GM21360 (cell line): Measurements from ENCODE around the gene SPDYE6.
A peak's percentile ranks its signal among the peaks of the same experiment; 100 is the strongest.
"Not testable (repeated sequence)": the region's sequence is repeated elsewhere in the genome, so short reads cannot be mapped to it uniquely, and the experiment has no call there.

Experiments used
- ATAC-seq: cut with Tn5 transposase; IDR thresholded peaks from one replicate; pipeline ENCODE4 v1.9.1; 2021; ENCODE audit warnings: mild to moderate bottlenecking, moderate library complexity; ENCODE audit not compliant: unreplicated experiment

SPDYE6 gene

GRCh38 chr7:102356344-102356743 lies at the start of gene SPDYE6:
Gene SPDYE6 (minus strand): TSS chr7:102356444. CDS start chr7:102356023, 421 bp downstream.
- ATAC-seq = not testable (repeated sequence)

- not testable (repeated sequence) for ATAC-seq
These were observed 48.6 kb upstream of the SPDYE6 start for GRCh38 chr7:102404862-102405188.

GRCh38 chr7:102404005-102404861 lies 48.0 kb upstream of the SPDYE6 start:
- ATAC-seq = peak; percentile 68

GRCh38 chr7:102403563-102403962 lies 47.3 kb upstream of the SPDYE6 start:
- no peak for ATAC-seq

- ATAC-seq = no peak
These were observed 44.1 kb upstream of the SPDYE6 start for GRCh38 chr7:102400360-102400759.

DNA sequence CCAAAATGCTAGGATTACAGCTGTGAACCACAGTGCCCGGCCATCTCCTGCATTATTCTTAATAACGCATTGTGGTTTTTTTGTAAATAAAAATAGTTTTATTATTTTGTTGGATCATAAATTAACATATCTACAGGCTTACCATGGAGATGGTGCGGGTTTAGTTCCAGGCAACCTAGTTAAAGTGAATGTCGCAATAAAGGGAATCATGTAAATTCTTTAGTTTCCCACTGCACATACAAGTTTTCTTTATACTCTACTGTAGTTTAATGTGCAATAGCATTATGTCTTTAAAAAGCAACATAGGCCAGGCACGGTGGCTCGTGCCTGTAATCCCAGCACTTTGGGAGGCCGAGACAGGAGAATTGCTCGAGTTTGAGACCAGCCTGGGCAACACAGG lies 42.3 kb upstream of the SPDYE6 start:
- no peak for ATAC-seq

DNA sequence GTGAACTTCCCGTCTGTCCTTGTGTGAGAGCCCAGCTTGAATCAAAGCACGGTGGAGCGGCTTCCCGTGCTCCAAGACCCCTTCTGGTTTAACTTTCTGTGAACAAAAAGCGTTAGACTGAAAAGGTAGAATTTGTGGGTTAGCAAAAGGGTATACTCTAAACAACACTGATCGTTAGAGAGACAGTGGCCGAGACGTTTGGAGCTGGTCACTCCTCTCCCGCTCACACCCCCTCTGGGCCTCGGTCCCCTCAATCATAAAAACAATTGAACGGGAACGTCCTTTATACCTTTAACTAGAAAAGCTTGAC lies 40.4 kb upstream of the SPDYE6 start:
- ATAC-seq = no peak

DNA sequence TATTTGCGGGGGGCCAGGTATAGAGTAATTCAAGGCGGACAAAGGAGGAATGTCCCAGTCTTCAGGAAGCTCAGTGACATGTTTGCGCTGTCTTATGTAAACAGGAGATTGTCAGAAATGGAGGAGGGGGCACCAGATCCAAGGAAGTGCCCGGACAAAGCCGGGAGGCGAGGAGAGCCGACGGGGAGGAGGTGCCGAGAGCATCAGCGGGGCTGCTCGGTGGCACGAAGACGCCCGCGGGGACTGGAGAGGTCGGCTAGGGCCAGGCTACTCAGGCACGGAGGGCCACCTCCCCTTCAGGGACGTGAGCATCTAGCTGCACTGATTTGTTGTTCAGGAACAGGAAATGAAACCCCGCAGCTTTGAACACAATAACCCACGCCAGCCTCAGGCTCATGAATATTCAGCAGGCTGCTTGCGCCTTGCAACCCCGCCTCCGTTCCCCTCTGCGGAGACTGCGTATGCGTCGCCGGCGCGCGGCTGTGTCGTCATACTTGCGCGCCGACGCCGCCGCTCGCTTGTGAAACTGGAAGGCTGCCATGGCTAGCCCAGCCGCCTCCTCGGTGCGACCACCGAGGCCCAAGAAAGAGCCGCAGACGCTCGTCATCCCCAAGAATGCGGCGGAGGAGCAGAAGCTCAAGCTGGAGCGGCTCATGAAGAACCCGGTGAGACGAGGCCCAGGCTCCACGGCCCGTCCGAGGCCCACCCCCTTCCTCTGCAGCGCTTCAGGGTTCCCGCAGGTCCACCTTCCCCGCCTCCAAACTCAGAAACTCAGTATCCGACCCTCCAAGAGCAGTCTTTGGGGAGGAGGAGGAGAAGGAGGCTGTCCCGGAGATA lies 39.8 kb upstream of the SPDYE6 start, which contains the start of gene PRKRIP1:
Gene PRKRIP1 (plus strand): TSS at position 491 of the 837 bp plus-strand sequence. CDS start 49 bp downstream, at position 540.
- peak; percentile 93 for ATAC-seq

DNA sequence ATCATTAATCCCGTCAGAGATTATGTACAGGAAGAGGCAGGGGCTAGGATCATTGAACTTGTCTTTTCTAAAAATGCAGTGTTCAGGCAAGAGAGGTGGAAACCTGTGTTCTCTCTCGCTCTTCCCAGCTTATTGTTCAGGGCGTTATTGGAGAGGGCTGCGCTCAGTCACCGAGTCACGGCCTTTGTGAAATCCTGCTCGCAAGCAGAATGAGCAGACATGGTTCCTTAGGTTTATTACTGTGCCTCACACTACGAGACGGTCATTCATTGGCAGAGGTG lies 39.3 kb upstream of the SPDYE6 start:
- peak; percentile 2 for ATAC-seq

GRCh38 chr7:102393467-102393866 lies 37.2 kb upstream of the SPDYE6 start:
- no peak for ATAC-seq

DNA sequence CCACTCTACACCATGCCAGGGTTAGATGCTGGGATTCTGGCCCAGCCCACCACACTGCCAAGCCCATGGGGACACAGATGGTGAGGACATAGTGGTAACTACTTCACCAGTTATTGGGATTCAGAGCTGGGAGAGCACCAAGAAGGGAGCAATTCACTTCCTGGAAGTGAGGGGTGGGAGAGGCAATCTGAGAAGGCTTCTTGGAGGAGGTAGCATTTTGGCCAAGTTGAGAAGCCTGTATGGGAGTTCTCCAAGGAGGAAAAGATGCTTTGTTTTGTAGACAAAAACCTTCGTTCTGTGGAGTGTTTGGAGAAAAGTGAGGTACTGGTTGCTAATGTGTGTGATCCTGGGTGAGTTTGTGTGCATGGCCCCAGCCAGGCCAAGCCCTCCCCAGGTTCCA lies 36.1 kb upstream of the SPDYE6 start:
- no peak for ATAC-seq

GRCh38 chr7:102390697-102391484 lies 34.6 kb upstream of the SPDYE6 start:
- no peak for ATAC-seq

GRCh38 chr7:102389810-102390209 lies 33.6 kb upstream of the SPDYE6 start:
- no peak for ATAC-seq

DNA sequence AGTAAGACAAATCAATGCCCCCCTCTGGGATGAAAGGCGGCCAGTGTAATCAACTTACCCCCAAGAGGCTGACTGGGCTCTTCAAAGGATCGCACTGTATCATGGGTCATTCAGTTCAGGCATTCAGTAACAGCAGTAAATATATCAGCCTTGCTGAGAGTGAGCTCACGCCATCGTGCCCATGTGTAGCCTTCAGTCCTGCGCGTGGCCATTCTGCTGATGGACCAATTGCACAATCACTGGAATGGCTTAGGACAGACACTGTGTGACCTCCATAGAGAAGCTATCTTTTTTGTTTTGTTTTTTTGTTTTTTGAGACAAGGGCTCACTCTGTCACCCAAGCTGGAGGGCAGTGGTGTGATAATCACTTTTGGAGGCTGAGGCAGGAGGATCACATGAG lies 30.8 kb upstream of the SPDYE6 start:
- ATAC-seq = no peak

DNA sequence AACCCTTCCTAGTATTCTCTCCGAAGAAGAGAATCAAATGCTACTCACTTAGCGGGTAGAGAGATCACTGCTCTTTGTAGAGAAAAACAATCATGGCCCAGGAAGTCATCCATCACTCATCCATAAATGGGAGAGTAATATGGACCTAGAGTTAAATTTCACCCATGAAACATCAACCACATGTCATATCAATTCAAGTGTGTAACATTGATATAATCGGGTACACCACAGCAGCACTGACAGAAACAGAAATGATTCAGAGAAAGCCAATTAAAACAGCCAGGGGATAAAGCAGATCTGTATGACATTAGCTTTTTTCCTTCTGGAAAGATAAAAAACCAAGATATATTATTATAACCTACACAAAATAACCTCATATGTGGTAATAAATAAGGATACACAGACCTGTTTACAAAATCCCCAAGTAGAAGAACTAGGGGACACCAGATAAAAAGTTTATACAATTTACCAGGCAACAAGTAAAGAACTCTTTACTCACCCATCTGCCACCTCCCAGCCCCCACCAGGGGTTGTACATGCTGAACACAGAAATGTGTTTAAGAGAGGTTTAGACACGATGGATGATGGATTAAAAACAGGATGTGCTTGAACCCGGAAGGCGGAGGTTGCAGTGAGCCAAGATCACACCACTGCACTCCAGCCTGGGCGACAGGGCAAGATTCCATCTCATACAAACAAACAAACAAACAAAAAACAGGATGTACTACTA lies 25.6 kb upstream of the SPDYE6 start:
- ATAC-seq = not testable (repeated sequence)

DNA sequence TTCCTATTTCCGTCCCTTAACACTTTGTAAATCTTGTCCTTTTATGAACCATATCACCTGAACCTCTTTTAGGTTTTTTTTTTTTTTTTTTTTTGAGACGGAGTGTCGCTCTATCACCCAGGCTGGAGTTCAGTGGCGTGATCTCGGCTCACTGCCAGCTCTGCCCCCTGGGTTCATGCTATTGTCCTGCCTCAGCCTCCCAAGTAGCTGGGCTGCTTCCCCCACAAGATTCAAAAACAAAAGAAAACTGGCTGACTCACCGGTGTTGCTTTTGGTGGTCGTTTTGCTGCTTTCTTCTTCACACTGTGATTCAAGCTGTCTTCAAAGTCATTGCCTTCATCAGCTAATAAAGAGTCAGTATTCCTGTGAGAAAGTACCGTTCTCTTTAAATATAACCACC lies 24.6 kb upstream of the SPDYE6 start:
- ATAC-seq = not testable (repeated sequence)

GRCh38 chr7:102376964-102377466 lies 20.8 kb upstream of the SPDYE6 start:
- no peak for ATAC-seq

GRCh38 chr7:102372796-102373195 lies 16.6 kb upstream of the SPDYE6 start:
- not testable (repeated sequence) for ATAC-seq

- ATAC-seq = not testable (repeated sequence)
These were observed 13.8 kb upstream of the SPDYE6 start for GRCh38 chr7:102370038-102370437.

DNA sequence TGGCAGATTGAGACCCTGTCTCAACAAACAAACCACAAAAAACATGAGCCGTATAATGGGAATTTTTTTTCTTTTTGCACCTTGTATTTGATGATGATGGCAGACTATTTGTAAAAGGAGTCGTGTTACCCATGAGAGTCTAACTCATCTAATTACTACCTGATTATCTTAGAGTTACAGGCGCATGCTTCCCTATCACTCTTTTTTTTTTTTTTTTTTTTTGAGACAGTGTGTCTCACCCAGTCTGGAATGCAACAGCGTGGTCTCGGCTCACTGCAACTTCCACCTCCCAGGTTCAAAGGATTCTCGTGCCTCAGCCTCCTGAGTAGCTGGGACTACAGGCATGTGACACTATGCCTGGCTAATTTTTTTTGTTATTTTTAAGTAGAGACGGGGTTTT lies 9.1 kb upstream of the SPDYE6 start:
- not testable (repeated sequence) for ATAC-seq
